Measurements from ENCODE around the gene CYP2W1. TPM values are rescaled to one million over a fixed set of nuclear protein-coding genes. Genes with fewer than 3 reads are reported as not detected.

Gene CYP2W1
- total RNA-seq, 1 donor from 2014 or later = not detected

DNA sequence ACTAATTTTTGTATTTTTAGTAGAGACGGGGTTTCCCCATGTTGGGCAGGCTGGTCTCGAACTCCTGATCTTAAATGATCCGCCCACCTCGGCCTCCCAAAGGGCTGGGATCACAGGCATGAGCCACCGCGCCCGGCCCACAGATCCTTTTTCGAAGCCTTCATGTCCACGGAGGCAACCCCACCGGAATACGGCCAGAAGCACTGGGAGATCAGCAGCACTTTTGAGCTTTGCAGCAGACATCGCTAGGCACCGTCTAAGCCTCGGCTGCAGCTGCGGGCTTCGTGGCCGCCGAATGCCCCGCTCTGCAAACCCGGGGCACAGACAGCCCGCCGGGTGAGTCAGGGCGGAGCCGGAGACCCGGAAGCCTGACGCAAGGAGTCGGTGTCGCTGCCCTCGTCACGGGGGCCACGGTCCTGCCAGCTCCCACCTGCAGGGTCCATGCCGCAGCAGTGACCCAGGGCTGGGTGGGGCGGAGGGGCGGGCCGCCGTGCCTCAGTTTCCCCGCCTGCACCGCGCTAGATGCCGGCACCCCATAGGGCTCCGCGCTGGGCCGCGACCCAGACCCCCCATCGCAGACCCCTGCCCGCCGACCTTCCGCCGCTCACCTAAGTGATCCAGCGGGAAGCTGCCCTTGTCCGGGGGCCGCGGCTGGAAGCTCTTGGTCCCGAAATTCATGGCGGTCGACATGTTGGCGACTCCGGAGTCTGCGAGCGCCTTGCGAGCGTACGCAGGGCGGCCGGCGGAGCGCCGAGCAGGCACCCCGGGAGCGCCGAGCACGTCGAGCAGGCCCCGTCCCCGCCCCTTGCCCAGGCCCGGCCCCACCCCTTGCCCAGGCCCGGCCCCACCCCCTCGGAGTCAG is 7.9 kb upstream of the CYP2W1 start, which contains the start of gene COX19:
Gene COX19 (minus strand): TSS at position 730 of the 862 bp plus-strand sequence. CDS start 40 bp downstream, at position 690.
- Mint-ChIP-seq H3K4me3 (ENCODE audit: unreplicated experiment) (peak within 1 kb of the TSS; percentile 86), H3K27me3 (ENCODE audit: unreplicated experiment) (no peaks in the 10 kb centered on the region), H3K9me3 (ENCODE audit: unreplicated experiment) (no peaks in the 10 kb centered on the region), H3K4me1 (ENCODE audit: unreplicated experiment) (peaks cover 26% of the 10 kb centered on the region), H3K36me3 (ENCODE audit: unreplicated experiment) (peaks cover 10% of the 10 kb centered on the region), H3K27ac (ENCODE audit: unreplicated experiment) (peak within 1 kb of the TSS; percentile 77)
- DNase-seq (ENCODE audit: extremely low spot score, unreplicated experiment) = peak; percentile 98
- TF ChIP-seq CTCF (IDR thresholded peaks at IDR 0.05) = no peak

DNA sequence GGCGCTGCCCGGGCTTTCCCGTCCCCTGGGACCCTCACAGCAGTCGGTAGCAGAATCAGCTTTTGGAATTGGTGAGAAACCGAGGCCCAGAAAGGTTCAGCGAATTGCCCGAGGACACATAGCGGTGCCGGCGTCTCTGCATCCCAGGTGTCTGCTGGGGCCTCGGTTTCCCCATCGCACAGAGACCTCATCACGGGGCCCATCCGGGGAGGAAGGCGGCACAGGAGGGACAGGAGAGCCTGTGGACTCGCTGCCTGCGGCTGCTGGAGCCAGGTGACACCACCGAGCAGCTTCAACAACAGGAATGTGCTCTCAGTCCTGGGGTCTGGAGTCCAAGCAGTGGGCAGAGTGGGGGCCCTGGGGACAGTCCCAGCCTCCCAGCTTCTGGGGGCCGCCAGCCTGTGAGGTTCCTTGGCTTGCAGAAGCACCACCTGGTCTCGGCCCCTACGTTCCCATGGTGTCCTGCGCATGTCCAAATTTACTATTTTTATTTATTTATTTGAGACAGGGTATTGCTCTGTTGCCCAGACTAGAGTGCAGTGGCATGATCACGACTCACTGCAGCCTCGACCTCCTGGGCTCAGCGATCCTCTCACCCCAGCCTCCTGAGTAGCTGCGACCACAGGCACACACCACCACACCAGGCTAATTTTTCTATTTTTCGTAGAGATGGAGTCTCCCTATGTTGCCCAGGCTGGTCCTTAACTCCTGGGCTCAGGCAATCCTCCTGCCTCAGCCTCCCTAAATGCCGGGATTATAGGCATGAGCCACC is 7.1 kb upstream of the CYP2W1 start:
- Mint-ChIP-seq H3K36me3 (ENCODE audit: unreplicated experiment) (peaks cover 8% of the 10 kb centered on the region), H3K27me3 (ENCODE audit: unreplicated experiment) (no peaks in the 10 kb centered on the region), H3K4me3 (ENCODE audit: unreplicated experiment) (peak overlapping the region; percentile 86), H3K9me3 (ENCODE audit: unreplicated experiment) (no peaks in the 10 kb centered on the region), H3K27ac (ENCODE audit: unreplicated experiment) (no peak overlapping the region), H3K4me1 (ENCODE audit: unreplicated experiment) (peaks cover 25% of the 10 kb centered on the region)
- TF ChIP-seq CTCF (IDR thresholded peaks at IDR 0.05) = no peak
- no peak for DNase-seq (ENCODE audit: extremely low spot score, unreplicated experiment)

DNA sequence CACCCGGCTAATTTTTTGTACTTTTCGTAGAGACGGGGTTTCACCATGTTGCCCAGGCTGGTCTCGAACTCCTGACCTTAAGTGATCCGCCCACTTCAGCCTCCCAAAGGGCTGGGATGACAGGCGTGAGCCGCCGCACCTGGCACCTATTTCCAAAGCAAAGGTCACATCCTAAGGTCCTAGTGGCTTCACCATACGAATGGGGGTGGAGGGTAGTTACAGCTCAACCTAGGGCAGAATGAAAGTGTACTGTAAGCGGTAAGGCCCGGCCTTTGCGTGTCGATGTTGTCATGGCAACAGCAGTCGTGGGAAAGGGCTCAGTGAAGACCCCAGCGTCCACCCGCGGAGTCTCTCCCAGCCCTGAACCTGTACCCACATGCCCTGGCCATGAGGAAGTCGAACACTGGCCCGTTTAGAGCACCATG is 6.1 kb upstream of the CYP2W1 start:
- no peak overlapping the region for H3K27ac Mint-ChIP-seq (ENCODE audit: unreplicated experiment)
- no peaks in the 10 kb centered on the region for H3K27me3 Mint-ChIP-seq (ENCODE audit: unreplicated experiment)
- DNase-seq (ENCODE audit: extremely low spot score, unreplicated experiment) = no peak
- H3K4me1 Mint-ChIP-seq (ENCODE audit: unreplicated experiment) = peaks cover 21% of the 10 kb centered on the region
- peaks cover 4% of the 10 kb centered on the region for H3K36me3 Mint-ChIP-seq (ENCODE audit: unreplicated experiment)
- H3K9me3 Mint-ChIP-seq (ENCODE audit: unreplicated experiment) = no peaks in the 10 kb centered on the region
- no peak overlapping the region for H3K4me3 Mint-ChIP-seq (ENCODE audit: unreplicated experiment)
- no peak for TF ChIP-seq CTCF (IDR thresholded peaks at IDR 0.05)

DNA sequence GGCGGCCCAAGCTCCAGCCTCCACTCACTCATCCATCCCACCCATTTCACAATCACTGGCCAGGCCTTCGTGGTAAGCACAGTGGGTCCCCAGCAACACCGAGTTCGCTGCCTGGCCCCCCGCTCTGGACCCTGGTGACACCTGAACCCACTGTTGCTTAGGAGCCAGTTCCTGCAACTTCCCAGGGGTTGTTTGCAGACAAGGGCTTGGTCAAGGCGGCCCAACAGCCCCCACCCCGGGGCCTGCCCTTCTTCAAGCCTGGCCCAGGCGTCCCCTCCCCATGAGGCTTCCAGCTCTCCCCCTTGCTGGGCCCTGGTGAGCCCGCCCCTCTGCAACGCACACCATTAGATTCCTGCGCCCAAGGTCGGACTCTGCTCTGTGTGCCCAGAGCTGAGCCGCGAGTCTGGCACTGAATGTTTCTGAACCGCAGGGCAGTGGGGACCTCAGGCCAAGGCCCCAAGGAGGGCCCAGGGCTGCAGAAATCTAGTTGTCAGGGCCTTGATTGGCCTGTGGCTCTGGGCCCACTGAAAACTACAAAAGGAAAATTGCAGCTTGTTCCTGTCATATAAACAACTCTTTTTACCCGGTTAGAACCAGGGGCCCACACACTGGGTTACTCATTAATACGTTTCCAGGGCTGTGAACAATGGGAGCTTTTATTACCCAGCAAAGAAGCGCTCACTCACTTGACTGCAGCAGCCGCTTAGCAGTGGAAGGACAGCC is 5.5 kb upstream of the CYP2W1 start:
- H3K36me3 Mint-ChIP-seq (ENCODE audit: unreplicated experiment) = peaks cover 2% of the 10 kb centered on the region
- no peak for TF ChIP-seq CTCF (IDR thresholded peaks at IDR 0.05)
- no peak overlapping the region for H3K4me3 Mint-ChIP-seq (ENCODE audit: unreplicated experiment)
- DNase-seq (ENCODE audit: extremely low spot score, unreplicated experiment) = no peak
- H3K27ac Mint-ChIP-seq (ENCODE audit: unreplicated experiment) = no peak overlapping the region
- H3K9me3 Mint-ChIP-seq (ENCODE audit: unreplicated experiment) = no peaks in the 10 kb centered on the region
- peaks cover 21% of the 10 kb centered on the region for H3K4me1 Mint-ChIP-seq (ENCODE audit: unreplicated experiment)
- H3K27me3 Mint-ChIP-seq (ENCODE audit: unreplicated experiment) = no peaks in the 10 kb centered on the region

All from osteocyte (in vitro differentiated cells).